ENCODE results near the gene ECM2. TPM values are rescaled to one million over a fixed set of nuclear protein-coding genes. Genes with fewer than 3 reads are reported as not detected.

ECM2 gene
- total and polyA plus RNA-seq, 9 donors: 14.7 to 28.3 (median 17.2) TPM

DNA sequence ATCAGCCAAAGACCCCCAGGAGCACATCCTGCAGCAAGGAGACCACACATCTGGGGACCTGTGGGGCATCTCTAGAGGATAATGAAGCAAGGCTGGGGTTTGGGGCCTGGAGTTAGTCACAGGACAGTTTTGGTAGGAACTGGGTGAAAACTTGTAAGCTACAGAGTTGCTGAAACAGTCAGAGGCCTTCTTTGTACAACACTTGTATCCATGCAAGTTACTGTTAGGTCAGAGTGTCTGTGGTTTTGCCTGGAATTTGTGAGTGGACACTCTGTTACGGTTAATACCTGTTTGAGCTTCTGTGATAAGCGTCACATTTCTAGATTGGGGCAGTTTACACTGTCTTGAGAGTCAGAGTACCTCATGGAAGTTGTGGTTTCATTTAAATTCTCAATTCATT is 30.9 kb downstream of the ECM2 start:
- no peaks in the 10 kb centered on the region for H3K27me3 ChIP-seq (ENCODE audit: control insufficient read depth, insufficient read depth, low read length)
- H3K4me1 ChIP-seq (ENCODE audit: control insufficient read depth, insufficient read depth, low read length): peaks cover 42% of the 10 kb centered on the region
- H3K4me3 ChIP-seq (ENCODE audit: low read length): no peak overlapping the region
- peak overlapping the region; percentile 92 for H3K27ac ChIP-seq (ENCODE audit: low read length)
- WGBS (ENCODE audit: insufficient coverage): no CpG with 5 or more reads among the region's 2 CpGs
- no peaks in the 10 kb centered on the region for H3K9me3 ChIP-seq (replicated peaks; ENCODE audit: control insufficient read depth, low read depth, low read length)
- no peak for DNase-seq
- peaks cover 3% of the 10 kb centered on the region for H3K36me3 ChIP-seq (ENCODE audit: control insufficient read depth, insufficient read depth, low read length)

DNA sequence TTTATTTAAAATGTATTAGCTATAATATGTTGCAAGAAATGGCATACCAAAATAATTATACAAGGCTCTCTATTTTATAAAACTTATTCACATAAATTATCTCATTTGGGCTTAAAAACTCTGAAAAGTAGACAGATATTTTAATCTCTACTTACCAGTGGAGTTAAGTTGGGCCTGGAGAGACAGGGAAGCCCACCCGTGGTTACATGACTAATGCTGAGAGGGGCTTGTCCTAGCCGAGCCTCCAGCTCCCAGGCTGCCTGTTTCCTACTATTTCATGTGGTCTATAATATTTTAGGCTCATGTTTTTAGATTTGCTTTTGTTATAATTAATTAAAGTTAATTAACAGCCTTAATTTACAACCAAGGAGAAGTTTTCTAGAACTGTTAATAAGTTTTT is 32.6 kb downstream of the ECM2 start:
- no peak for DNase-seq
- H3K27ac ChIP-seq (ENCODE audit: low read length): no peak overlapping the region
- WGBS (ENCODE audit: insufficient coverage): no CpG with 5 or more reads among the region's 2 CpGs
- no peaks in the 10 kb centered on the region for H3K9me3 ChIP-seq (replicated peaks; ENCODE audit: control insufficient read depth, low read depth, low read length)
- H3K36me3 ChIP-seq (ENCODE audit: control insufficient read depth, insufficient read depth, low read length): peaks cover 3% of the 10 kb centered on the region
- peaks cover 36% of the 10 kb centered on the region for H3K4me1 ChIP-seq (ENCODE audit: control insufficient read depth, insufficient read depth, low read length)
- H3K27me3 ChIP-seq (ENCODE audit: control insufficient read depth, insufficient read depth, low read length): no peaks in the 10 kb centered on the region
- no peak overlapping the region for H3K4me3 ChIP-seq (ENCODE audit: low read length)

DNA sequence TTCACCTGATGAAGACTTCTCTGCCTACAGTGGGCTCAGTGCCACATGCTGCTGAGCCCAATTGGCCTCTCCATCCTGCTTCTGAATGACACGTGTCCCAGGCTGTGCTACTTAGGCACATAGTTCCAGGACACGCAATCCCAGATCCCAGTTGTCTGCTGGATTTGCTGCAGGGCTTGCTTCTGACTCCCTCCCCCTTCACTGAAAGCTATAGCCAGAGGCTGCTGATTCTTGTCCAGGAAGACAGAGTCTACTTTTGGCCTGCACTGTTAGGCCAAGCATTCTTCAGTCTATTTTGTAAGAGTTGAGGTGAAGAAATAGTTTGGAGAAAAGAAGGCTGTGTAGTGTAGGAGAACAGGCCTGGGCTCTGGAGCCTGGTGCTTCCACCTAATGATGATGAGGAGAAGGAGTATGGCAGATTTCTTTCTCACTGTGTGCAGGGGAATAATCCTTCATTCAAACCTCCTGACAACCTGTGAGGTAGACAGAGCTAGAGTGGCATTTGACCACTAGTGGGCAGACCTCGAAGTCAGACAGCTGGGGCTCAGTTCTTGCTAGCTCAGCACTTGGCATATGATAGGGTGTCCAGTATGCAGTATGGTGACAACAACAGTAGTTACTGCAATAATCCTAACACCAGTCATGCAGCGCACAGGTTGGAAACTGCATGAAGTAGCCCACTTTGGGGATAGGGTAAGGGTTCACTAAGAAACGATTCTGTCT is 34.0 kb downstream of the ECM2 start:
- Histone ChIP-seq H3K27ac (ENCODE audit: low read length) (peak overlapping the region; percentile 82), H3K4me1 (ENCODE audit: control insufficient read depth, insufficient read depth, low read length) (peaks cover 24% of the 10 kb centered on the region), H3K36me3 (ENCODE audit: control insufficient read depth, insufficient read depth, low read length) (peaks cover 3% of the 10 kb centered on the region), H3K27me3 (ENCODE audit: control insufficient read depth, insufficient read depth, low read length) (no peaks in the 10 kb centered on the region), H3K9me3 (replicated peaks; ENCODE audit: control insufficient read depth, low read depth, low read length) (no peaks in the 10 kb centered on the region), H3K4me3 (ENCODE audit: low read length) (no peak overlapping the region)
- DNase-seq: peak; percentile 93
- 17% methylated on average over 2 of the region's 5 CpGs for WGBS (ENCODE audit: insufficient coverage)

DNA sequence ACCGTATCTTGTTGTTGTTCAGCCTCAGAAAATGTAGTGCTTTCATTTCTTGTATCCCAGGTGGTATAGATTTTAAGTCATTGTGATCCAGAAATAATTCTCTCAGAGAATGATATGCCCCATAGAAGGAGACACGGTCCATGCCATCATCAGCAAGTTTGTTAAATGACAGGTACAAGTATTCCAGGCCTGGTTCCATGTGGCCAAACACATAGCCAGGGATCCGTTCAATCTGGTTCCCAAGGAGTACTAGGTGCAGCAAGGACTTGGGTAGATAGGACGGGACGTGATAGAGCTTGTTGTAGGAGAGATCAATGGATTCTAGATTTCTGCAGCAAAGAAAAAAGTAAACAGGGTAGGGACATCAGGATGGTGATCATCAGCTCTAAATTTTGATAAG is 35.1 kb downstream of the ECM2 start:
- no peak overlapping the region for H3K4me3 ChIP-seq (ENCODE audit: low read length)
- WGBS (ENCODE audit: insufficient coverage): 96% methylated on average over 4 of the region's 5 CpGs
- H3K9me3 ChIP-seq (replicated peaks; ENCODE audit: control insufficient read depth, low read depth, low read length): no peaks in the 10 kb centered on the region
- H3K4me1 ChIP-seq (ENCODE audit: control insufficient read depth, insufficient read depth, low read length): peaks cover 15% of the 10 kb centered on the region
- no peak overlapping the region for H3K27ac ChIP-seq (ENCODE audit: low read length)
- H3K27me3 ChIP-seq (ENCODE audit: control insufficient read depth, insufficient read depth, low read length): no peaks in the 10 kb centered on the region
- peaks cover 3% of the 10 kb centered on the region for H3K36me3 ChIP-seq (ENCODE audit: control insufficient read depth, insufficient read depth, low read length)
- DNase-seq: no peak

DNA sequence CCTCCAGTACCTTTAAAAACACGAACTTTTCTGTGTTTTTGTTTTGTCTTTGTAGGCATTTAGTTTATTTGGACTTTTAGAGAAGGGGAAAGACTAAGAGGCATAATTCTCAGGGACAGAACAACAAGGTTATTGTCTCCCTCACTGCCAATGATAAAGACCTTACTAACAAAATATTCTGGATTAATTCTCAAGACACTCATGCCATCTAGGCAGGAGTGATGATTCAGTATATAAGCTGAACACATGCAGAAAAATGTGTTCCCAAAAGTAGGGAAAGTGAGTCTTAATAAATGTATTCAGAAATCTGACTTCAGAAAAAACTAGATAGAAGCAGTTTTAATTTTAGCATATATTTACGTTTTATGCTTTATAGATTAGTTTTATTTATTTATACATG is 36.1 kb downstream of the ECM2 start:
- peaks cover 11% of the 10 kb centered on the region for H3K4me1 ChIP-seq (ENCODE audit: control insufficient read depth, insufficient read depth, low read length)
- no CpG with 5 or more reads among the region's 2 CpGs for WGBS (ENCODE audit: insufficient coverage)
- no peak for DNase-seq
- H3K36me3 ChIP-seq (ENCODE audit: control insufficient read depth, insufficient read depth, low read length): peaks cover 3% of the 10 kb centered on the region
- no peak overlapping the region for H3K27ac ChIP-seq (ENCODE audit: low read length)
- no peaks in the 10 kb centered on the region for H3K27me3 ChIP-seq (ENCODE audit: control insufficient read depth, insufficient read depth, low read length)
- H3K4me3 ChIP-seq (ENCODE audit: low read length): no peak overlapping the region
- no peaks in the 10 kb centered on the region for H3K9me3 ChIP-seq (replicated peaks; ENCODE audit: control insufficient read depth, low read depth, low read length)

DNA sequence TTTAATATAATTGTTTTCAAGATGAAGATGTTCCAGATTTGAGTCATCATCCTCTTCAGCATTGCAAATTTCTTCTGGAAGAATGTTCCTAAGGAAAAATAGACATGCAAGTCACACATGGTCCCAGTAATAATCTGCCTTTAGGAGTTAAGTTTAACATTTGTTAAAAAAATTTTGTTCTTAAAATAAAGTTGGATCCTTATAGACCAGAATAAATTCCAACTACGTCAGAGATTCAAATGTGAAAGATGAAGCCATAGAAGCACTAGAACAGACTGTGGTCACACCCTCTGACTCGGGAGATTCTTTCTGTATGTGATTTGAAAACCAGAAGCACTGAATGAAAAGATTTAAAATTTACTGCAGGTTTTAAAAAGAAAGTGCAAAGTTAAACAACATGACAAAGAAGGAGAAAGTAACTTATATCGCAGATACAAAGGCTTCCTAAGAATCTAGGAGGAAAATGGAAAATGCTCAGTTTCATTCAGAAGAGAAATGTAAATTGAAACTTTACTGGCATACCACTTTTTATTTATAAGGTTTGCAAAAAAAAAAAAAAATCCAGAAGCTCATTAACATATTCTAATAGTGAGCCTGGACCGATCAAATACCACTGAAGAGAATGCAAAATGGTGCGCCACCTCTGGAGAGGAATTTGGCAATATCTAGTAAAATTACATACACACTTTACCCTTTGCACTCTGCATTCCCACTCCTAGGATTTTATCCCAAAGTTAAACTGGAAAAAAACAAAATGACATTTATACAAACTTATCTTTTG is 39.2 kb downstream of the ECM2 start:
- Histone ChIP-seq H3K9me3 (replicated peaks; ENCODE audit: control insufficient read depth, low read depth, low read length) (no peaks in the 10 kb centered on the region), H3K27ac (ENCODE audit: low read length) (peak overlapping the region; percentile 80), H3K4me3 (ENCODE audit: low read length) (no peak overlapping the region), H3K4me1 (ENCODE audit: control insufficient read depth, insufficient read depth, low read length) (peaks cover 7% of the 10 kb centered on the region), H3K36me3 (ENCODE audit: control insufficient read depth, insufficient read depth, low read length) (peaks cover 3% of the 10 kb centered on the region), H3K27me3 (ENCODE audit: control insufficient read depth, insufficient read depth, low read length) (no peaks in the 10 kb centered on the region)
- DNase-seq: peak; percentile 95
- 40% methylated on average over 1 of the region's 5 CpGs for WGBS (ENCODE audit: insufficient coverage)

DNA sequence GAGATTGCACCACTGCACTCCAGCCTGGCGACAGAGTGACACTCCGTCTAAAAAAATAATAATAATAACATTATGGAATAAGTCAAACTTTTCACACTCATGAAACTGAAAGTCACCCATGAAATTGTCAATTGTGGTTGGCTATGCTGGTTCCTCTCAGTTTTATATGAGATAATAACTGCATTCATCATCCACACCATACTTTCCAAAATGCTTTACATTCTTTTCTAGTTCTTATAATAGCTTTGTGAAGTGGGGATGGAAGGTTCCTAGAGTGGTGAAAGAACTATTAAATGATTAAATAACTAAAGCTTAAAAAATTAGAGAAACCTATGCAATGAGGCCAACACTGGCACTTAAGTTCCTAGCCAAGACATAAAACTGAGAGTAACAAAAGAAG is 40.9 kb downstream of the ECM2 start:
- no peaks in the 10 kb centered on the region for H3K9me3 ChIP-seq (replicated peaks; ENCODE audit: control insufficient read depth, low read depth, low read length)
- H3K36me3 ChIP-seq (ENCODE audit: control insufficient read depth, insufficient read depth, low read length): no peaks in the 10 kb centered on the region
- no CpG with 5 or more reads among the region's 2 CpGs for WGBS (ENCODE audit: insufficient coverage)
- H3K4me3 ChIP-seq (ENCODE audit: low read length): no peak overlapping the region
- no peak for DNase-seq
- peaks cover 10% of the 10 kb centered on the region for H3K4me1 ChIP-seq (ENCODE audit: control insufficient read depth, insufficient read depth, low read length)
- no peak overlapping the region for H3K27ac ChIP-seq (ENCODE audit: low read length)
- no peaks in the 10 kb centered on the region for H3K27me3 ChIP-seq (ENCODE audit: control insufficient read depth, insufficient read depth, low read length)

DNA sequence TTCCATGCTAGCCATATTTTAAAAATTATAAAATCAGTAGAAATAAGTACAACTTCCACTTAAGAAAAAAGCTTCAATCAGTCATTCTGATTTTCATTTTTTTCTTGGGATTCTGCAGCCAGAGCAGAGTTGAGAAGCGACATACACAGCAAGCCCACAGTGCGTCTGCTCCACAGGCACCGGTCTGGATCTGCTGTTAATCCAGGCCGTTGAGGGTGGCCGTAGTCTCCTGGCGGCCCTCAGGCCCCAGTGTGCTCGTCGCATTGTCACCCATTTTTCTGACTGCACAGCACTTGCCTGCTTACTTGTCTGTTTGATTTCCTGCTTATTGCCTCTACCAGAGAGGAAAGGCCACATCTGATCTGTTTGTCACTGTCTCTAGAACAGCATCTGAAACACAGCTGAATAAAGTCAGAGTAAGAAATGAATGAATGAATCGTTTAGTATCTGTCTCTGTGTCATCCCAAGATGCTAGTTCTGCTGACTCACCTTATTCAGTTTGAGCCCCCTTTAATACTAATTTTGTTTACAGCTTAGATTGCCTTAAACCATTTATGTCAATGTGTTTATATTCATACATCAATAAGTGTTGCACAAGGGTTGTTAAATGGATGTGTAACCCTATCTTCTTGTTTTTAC is 41.9 kb downstream of the ECM2 start:
- Histone ChIP-seq H3K36me3 (ENCODE audit: control insufficient read depth, insufficient read depth, low read length) (no peaks in the 10 kb centered on the region), H3K4me1 (ENCODE audit: control insufficient read depth, insufficient read depth, low read length) (peaks cover 18% of the 10 kb centered on the region), H3K27me3 (ENCODE audit: control insufficient read depth, insufficient read depth, low read length) (no peaks in the 10 kb centered on the region), H3K9me3 (replicated peaks; ENCODE audit: control insufficient read depth, low read depth, low read length) (no peaks in the 10 kb centered on the region), H3K4me3 (ENCODE audit: low read length) (no peak overlapping the region), H3K27ac (ENCODE audit: low read length) (peak overlapping the region; percentile 76)
- WGBS (ENCODE audit: insufficient coverage): 51% methylated on average over 8 of the region's 9 CpGs
- DNase-seq: no peak

DNA sequence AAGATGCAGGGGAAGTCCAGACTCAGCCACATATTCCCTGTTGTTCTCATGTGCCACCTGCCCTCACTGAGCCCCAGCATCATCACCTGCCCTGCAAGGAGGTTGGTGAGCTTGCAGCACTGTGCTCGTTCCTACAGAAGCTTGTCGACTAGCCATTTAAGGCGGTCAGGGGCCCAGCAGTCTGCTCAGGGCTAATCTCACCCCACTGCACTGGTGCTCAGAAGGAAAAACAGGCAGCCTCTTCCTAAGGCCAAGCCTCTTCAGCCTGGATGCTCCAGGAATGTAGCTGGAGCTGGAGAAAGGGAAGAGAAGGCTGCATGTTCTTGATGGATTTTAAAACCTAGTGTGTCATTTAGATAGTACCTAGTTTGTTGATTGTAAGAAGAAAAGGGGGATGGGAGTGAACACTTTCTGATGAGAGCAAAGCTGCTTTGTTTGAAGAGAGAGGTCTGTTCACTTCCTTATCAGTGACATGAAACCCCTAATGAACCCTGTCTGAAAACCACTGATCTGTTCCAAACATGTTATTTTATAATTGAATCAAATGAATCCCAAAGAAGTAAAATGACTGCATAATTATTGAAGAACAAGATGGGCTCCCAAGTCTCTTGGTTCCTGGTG is 42.9 kb downstream of the ECM2 start:
- Histone ChIP-seq H3K4me3 (ENCODE audit: low read length) (no peak overlapping the region), H3K36me3 (ENCODE audit: control insufficient read depth, insufficient read depth, low read length) (no peaks in the 10 kb centered on the region), H3K27me3 (ENCODE audit: control insufficient read depth, insufficient read depth, low read length) (no peaks in the 10 kb centered on the region), H3K27ac (ENCODE audit: low read length) (peak overlapping the region; percentile 76), H3K9me3 (replicated peaks; ENCODE audit: control insufficient read depth, low read depth, low read length) (no peaks in the 10 kb centered on the region), H3K4me1 (ENCODE audit: control insufficient read depth, insufficient read depth, low read length) (peaks cover 18% of the 10 kb centered on the region)
- 33% methylated on average over 1 of the region's 3 CpGs for WGBS (ENCODE audit: insufficient coverage)
- DNase-seq: no peak
